SHP77 (cell line): Measurements from ENCODE around the gene MUC2.

Experiments
- DNase-seq, 2 experiments: peaks; one replicate each; lab custom pipeline; 2025; lab: John Stamatoyannopoulos, UW

Gene MUC2

GRCh38 chr11:1087961-1088926 is 13.6 kb downstream of the MUC2 start:
- DNase-seq = no peak

DNA sequence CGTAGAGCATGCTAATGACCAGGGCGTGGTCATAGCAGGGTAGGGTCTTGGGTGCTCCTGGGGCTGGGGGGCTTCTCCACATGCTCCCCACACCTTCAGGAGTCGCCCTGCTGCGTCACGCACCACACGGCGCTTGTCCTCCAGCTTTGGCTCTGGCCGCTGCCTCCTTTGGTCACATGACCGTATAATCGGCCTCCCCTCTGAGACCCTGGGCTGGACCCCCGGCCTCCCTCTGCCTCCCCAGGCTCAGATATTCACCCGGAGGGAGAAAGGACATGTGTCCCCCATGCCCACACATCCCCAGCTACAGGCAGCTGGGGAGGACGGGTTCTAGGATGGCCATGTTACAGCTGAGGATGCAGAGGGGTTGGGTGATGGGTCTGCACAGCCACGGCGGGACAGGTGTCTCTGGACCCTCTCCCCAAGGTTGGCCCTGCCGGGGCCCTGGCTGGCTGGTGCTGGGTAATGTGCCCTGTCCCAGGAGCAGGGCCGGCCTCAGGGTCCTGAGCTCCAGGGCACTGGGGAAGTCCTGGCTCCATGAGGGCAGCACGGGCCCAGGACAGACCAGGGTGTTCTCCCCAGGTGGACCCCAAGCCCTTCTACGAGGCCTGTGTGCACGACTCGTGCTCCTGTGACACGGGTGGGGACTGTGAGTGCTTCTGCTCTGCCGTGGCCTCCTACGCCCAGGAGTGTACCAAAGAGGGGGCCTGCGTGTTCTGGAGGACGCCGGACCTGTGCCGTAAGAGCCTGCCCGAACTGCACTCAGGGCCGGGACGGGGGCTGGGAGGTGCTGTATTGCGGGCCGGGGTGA is 14.5 kb downstream of the MUC2 start:
- DNase-seq = no peak

GRCh38 chr11:1089738-1090599 is 15.3 kb downstream of the MUC2 start:
- no peak for DNase-seq

GRCh38 chr11:1090600-1091331 is 16.1 kb downstream of the MUC2 start:
- no peak for DNase-seq

DNA sequence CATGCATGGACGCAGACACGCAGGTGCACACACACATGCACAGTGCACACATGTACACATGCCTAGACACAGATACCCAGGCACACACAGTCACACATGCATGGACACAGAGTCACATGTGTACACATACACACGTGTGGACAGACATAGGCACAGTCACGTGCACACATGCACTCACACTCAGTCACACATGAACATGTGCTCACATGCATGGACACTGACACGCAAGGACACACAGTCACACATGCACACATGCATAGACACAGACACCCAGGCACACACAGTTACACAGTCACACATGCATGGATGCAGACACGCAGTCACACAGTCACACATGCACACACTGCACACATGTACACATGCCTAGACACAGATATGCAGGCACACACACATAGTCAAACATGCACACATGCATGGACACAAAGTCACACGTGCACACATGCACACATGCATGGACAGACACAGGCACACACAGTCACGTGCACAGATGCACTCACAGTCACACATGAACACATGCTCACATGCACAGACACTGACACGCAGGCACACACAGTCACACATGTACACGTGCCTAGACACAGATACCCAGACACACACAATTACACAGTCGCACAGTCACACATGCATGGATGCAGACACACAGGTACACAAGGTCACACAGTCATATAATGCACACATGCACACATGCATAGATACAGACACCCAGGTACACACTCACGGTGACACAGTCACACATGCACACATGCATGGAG is 16.8 kb downstream of the MUC2 start:
- no peak for DNase-seq

DNA sequence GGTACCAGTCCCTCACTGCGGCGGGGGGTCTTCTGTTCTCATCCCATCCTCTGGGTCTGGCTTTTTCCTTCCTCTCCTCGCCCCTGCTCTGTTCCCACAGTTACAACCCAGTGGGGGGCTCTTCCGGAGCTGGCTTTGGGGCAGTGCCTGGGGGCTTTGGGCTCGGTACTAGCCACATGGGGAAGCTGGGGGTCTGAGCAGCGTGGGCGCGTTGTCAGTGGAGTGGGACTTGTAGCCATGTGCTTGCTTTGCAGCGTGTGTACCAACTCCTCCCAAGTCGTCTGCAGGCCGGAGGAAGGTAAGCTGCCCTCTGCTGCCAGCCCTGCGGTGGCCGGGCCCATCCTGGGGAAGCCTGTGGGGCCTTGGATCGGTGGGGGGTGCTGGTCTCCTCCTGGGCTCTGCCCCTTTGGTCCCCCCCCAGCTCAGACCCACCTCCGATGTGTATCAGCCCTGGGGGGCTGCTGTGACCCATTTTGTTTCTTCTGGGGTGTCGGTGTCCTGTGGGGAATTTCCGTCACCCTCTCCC is 17.5 kb downstream of the MUC2 start:
- no peak for DNase-seq

DNA sequence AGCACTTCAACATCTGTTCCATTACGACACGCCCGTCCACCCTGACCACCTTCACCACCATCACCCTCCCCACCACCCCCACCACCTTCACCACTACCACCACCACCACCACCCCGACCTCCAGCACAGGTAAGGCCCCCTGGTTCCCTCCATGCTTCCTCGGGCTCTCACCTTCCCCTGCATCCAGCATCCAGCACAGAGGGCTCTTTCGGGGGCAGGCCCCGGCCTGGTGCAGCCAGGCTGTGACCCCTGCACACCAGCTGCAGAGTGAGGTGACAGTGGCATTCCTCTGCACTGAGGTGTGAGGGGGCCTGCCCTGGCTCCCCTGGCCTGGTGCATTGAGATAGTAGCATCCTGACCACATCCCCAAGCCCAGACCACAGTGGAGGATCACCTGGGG is 18.2 kb downstream of the MUC2 start:
- no peak for DNase-seq

GRCh38 chr11:1099519-1100355 is 25.1 kb downstream of the MUC2 start:
- no peak for DNase-seq

DNA sequence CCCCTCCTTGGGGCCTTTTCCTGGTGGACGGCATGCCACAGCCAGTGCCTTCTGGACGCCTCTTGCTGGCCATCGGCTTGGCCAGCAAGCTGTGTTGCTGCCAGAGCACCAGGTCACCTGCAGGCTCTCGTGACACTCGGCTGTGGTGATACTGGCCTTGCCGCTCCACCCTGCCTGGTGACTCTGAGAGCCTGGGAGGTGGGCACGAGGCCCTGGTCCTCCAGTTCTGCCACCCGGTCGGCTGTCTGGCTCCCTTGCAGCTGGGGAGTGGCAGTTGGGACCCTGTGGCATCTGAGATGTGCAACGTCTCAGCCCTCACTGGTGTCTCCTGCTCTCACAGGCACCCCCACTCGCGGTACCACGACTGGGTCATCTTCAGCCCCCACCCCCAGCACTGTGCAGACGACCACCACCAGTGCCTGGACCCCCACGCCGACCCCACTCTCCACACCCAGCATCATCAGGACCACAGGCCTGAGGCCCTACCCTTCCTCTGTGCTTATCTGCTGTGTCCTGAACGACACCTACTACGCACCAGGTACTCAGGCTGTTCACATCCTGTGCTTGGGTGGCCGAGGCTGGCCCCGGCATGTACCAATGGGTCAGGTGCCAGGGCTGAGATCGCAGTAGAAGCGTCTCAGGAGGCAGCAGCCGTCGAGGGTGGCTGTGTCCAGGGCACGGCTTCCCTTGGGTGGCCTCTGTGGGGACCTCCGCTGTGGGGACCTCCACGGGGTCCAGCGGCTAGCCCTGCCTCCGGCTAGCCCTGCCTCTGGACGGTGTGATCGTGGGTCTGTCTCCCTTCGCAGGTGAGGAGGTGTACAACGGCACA is 26.0 kb downstream of the MUC2 start:
- DNase-seq = no peak

DNA sequence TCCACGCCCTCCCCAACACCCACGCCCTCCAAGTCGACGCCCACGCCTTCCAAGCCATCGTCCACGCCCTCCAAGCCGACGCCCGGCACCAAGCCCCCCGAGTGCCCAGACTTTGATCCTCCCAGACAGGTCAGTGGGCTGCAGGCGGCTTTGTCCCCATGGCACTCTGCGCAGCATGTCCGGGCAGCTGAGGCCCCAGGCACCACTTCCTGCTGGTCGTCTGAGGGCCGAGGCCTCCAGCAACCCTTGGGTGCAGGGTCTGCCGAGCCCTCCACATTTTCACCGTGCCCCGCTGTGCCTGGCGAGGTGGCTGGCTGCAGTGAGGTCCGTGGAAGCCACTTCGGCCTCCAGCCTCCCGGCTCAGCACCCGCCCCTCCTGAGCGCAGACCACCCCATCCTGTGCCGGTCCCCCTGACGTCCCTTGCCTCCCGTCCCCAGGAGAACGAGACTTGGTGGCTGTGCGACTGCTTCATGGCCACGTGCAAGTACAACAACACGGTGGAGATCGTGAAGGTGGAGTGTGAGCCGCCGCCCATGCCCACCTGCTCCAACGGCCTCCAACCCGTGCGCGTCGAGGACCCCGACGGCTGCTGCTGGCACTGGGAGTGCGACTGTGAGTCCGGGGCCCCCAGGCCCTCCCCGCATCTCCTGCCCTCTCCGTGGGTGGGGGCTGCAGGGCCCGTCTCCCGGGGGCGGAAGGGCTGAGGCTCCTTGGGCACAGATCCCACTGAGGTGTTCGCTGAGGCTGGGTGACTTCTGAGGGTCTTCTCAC is 26.8 kb downstream of the MUC2 start:
- DNase-seq = no peak

GRCh38 chr11:1102221-1102971 is 27.7 kb downstream of the MUC2 start:
- DNase-seq = no peak

GRCh38 chr11:1102996-1103395 is 28.3 kb downstream of the MUC2 start:
- no peak for DNase-seq

- DNase-seq = no peak
These were observed 29.0 kb downstream of the MUC2 start for GRCh38 chr11:1103401-1104360.

DNA sequence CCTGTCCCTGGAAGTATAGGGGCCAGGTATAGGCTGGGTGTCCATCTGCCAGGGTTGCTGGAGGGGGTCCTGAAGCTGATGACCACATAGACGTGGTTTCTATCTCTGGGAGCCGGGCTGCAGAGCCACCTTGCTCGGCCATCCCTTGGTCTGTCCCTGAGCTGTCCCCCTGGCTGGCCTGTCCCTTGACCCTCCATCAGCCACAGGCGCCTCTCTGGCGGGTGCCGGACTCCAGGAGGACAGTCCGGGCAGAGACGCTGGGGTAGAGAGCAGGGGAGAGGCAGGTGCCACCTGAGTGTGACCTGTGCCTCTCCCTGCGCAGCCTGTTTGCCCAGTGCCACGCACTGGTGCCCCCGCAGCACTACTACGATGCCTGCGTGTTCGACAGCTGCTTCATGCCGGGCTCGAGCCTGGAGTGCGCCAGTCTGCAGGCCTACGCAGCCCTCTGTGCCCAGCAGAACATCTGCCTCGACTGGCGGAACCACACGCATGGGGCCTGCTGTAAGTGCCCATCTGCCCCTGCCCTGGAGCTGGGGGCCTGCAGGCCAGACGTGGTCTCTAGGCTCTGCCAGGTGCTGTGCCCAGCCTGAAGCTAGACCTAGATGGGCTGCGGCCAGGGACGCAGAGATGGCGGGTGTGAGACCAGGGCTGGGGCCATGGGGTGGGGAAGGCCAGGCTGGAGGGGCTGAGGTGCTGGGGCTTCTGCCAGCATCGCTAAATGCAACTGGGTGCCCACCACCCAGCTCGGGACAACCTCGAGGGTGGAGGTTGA is 29.9 kb downstream of the MUC2 start:
- no peak for DNase-seq

DNA sequence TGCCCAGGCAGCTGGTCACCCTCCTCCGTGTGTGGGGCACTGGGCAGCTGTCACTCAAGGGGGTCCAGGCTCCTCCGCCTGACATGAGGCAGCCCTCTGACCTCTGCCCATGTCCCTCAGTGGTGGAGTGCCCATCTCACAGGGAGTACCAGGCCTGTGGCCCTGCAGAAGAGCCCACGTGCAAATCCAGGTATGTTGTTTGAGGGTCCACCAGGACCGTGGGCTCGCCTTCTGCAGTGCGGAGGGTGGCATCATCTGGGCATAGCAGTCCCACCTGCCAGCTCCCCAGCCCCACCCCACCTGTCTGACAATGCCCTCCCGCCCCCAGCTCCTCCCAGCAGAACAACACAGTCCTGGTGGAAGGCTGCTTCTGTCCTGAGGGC is 30.5 kb downstream of the MUC2 start:
- no peak for DNase-seq
